ENCODE measurements around the gene KRT34. TPM values are rescaled to one million over a fixed set of nuclear protein-coding genes. Genes with fewer than 3 reads are reported as not detected.
A peak's percentile ranks its signal among the peaks of the same experiment; 100 is the strongest.

The KRT34 gene
- total and polyA plus RNA-seq, 8 donors = not detected

DNA sequence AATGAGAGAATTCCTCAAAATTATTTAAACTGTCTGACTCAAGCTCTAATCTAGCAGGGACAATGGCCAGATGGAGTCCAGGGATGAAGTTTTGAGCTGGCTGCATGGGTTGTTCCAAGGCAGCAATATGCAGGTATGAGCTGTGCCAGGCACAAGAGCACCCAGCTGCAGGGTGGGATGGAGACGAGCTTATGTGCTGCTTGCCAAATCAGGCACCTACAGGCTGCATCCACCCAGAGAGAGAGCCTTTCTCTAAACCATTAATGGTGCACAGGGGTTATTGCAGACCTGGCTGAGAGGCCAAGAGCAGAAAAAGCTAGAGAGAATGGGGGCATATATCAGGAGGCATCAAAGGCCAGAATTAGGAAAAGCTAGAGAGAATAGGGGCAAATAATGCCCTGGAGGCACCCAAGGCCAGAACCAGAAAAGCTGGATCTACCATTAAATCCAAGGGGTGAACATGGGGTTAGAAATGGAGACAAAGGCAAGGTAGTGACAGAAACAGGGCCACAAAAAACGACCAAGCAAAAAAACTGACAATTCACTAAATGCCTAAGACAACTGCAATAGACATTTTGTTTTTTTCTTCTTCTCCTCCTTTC, 42.4 kb downstream of the KRT34 start:
- no peak for TF ChIP-seq CTCF (IDR thresholded peaks at IDR 0.05)
- Histone ChIP-seq H3K9me3 (no peaks in the 10 kb centered on the region), H3K27ac (peak overlapping the region in 1 of 4 donors; percentile 28), H3K27me3 (no peaks in the 10 kb centered on the region), H3K36me3 (no peaks in the 10 kb centered on the region), H3K4me3 (no peak overlapping the region), H3K4me1 (no peaks in the 10 kb centered on the region)
- intact Hi-C loops (cut with DNase I) = no loop called here
- FAIRE-seq (no peak), DNase-seq (no peak), ATAC-seq (no peak)
- WGBS, 2 donors = 29 to 33% methylated on average over 2 of the region's 2 CpGs

DNA sequence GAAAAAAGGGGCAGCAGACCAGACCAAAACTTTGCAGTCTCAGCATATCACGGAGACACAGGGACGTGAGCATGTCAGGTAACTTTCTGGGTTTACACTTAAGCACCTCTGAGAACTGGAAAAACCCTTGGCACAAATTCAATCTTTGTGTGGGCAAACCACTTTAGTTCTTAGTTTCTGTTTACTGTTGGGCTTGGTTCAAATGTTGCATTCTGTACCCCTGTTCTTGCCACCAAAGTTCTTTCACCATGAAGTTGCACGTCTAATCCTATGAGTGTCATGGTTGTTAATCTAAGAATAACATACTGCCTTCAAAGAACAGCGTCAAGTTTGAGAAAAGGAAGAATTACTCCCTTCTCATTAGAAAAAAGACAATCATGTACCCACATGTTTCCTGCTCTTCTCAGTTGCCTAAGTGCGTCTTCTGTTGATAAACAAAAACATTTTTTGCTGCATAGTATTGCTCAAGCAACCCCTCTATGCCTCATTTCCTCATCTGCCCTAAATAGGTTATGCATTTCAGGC, 43.1 kb downstream of the KRT34 start:
- Histone ChIP-seq H3K4me1 (no peaks in the 10 kb centered on the region), H3K9me3 (no peaks in the 10 kb centered on the region), H3K36me3 (no peaks in the 10 kb centered on the region), H3K4me3 (no peak overlapping the region), H3K27me3 (no peaks in the 10 kb centered on the region), H3K27ac (peak overlapping the region in 1 of 4 donors; percentile 48)
- FAIRE-seq (no peak), DNase-seq (no peak), ATAC-seq (peak in 2 of 4 donors; percentile 54 to 70)
- TF ChIP-seq CTCF (IDR thresholded peaks at IDR 0.05) = no peak
- WGBS, 2 donors = 33 to 45% methylated on average over 5 of the region's 5 CpGs
- intact Hi-C loops (cut with DNase I) = no loop called here

DNA sequence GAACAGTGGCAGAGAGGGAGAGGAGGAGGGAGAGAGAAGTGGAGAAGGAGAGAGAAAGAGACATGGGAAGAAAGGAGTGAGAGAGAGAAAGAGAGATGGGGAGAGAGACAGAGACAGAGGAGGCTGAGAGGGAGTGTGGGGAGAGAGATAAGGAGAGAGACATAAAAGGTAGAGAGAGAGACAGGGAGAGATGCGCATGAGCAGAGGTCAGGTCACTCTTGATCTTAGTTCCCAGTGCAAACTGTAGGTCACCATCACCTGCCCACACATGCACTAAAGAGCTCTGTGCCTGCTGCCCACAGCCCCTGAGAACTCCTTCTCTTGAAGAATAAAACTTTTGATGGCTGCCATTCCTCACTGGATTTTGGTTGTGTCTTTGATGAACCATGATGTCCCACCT, 46.4 kb downstream of the KRT34 start:
- ATAC-seq (no peak), FAIRE-seq (no peak), DNase-seq (no peak)
- 75 to 85% methylated on average over 1 of the region's 1 CpG for WGBS, 2 donors
- H3K9me3 ChIP-seq = no peaks in the 10 kb centered on the region
- no peaks in the 10 kb centered on the region for H3K4me1 ChIP-seq
- intact Hi-C loops (cut with DNase I) = no loop called here
- no peaks in the 10 kb centered on the region for H3K27me3 ChIP-seq
- H3K27ac ChIP-seq = no peak overlapping the region
- no peaks in the 10 kb centered on the region for H3K36me3 ChIP-seq
- H3K4me3 ChIP-seq = no peak overlapping the region
- TF ChIP-seq CTCF (IDR thresholded peaks at IDR 0.05) = no peak

GRCh38 chr17:41334385-41335305, 47.5 kb downstream of the KRT34 start:
- ATAC-seq (no peak), FAIRE-seq (no peak), DNase-seq (no peak)
- Histone ChIP-seq H3K36me3 (no peaks in the 10 kb centered on the region), H3K4me3 (no peak overlapping the region), H3K27ac (no peak overlapping the region), H3K9me3 (no peaks in the 10 kb centered on the region), H3K4me1 (no peaks in the 10 kb centered on the region), H3K27me3 (no peaks in the 10 kb centered on the region)
- TF ChIP-seq CTCF (IDR thresholded peaks at IDR 0.05) = no peak
- intact Hi-C loops (cut with DNase I) = no loop called here
- WGBS, 2 donors = 64 to 68% methylated on average over 6 of the region's 6 CpGs
